HG02588 (cell line): Measurements from ENCODE around the gene ACOT13.
A peak's percentile ranks its signal among the peaks of the same experiment; 100 is the strongest.
"Not testable (repeated sequence)": the region's sequence is repeated elsewhere in the genome, so short reads cannot be mapped to it uniquely, and the experiment has no call there.

Experiments used
- ATAC-seq: cut with Tn5 transposase; IDR thresholded peaks from one replicate; pipeline ENCODE4 v1.9.1; 2021; ENCODE audit warnings: mild to moderate bottlenecking, moderate library complexity; ENCODE audit not compliant: unreplicated experiment

Gene ACOT13

GRCh38 chr6:24691550-24691949 lies 24.7 kb downstream of the ACOT13 start:
- ATAC-seq = no peak

GRCh38 chr6:24692003-24692402 lies 25.1 kb downstream of the ACOT13 start:
- ATAC-seq = no peak

GRCh38 chr6:24692415-24692814 lies 25.5 kb downstream of the ACOT13 start:
- ATAC-seq = no peak

DNA sequence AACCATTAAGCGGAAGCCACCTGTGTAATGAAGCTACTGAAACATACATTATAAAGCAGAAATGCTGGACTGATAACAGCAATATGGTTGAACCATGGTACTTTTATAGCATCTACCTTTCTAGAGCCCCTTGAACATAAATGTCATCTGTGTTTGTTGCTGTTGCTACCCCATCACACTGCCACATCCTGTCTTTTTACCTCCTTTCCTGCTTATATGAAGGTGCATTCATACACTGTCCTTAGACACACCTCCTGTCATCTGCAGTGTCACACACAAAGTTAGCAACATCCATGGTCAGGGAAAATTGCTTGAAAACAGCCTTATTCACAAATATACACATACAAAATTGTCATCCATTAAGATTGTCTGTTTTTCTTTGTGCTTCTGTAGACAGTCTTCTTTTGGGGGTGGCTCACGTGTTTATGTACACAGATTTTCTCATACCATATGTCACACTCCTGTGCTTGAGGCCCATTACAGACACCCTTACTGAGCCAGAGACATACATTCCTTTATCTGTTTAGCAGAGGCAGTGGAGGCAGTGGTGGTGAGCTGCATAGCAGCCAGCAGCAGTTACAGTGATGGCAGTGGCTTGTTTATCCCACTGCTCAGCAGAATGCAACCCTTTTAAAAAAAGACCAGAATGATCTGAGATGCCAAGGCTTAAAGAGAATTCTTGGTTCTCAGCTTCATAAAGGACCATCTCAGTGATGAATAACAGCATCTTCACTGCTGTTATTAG lies 26.1 kb downstream of the ACOT13 start:
- ATAC-seq = no peak

- no peak for ATAC-seq
These were observed 27.3 kb downstream of the ACOT13 start for GRCh38 chr6:24694198-24694597.

GRCh38 chr6:24695635-24696034 lies 28.8 kb downstream of the ACOT13 start:
- ATAC-seq = not testable (repeated sequence)

DNA sequence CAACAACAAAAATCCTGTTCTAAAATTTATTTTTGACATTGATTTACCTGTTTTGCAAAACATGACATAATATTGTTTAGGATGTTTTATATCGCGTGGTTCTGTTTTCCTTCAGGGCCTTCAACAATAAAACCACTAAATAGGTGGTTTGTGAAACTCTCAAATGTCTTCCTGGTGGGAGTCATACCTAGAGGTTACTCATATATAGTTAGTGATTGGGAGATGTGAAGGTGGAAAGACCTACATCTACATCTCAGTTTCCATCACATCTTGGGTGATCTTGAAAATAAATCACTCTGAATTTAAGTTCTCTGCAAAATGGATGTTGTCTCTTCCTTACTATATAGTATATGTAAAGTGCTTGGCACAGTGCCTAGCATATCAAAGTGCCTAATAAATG lies 29.2 kb downstream of the ACOT13 start:
- no peak for ATAC-seq

GRCh38 chr6:24699521-24700359 lies 32.9 kb downstream of the ACOT13 start:
- ATAC-seq = no peak

GRCh38 chr6:24702720-24703282 lies 35.9 kb downstream of the ACOT13 start:
- no peak for ATAC-seq

- ATAC-seq = no peak
These were observed 37.6 kb downstream of the ACOT13 start for GRCh38 chr6:24704468-24704867.

GRCh38 chr6:24708612-24709011 lies 41.7 kb downstream of the ACOT13 start:
- no peak for ATAC-seq

- ATAC-seq = no peak
These were observed 42.3 kb downstream of the ACOT13 start for GRCh38 chr6:24709014-24709711.

DNA sequence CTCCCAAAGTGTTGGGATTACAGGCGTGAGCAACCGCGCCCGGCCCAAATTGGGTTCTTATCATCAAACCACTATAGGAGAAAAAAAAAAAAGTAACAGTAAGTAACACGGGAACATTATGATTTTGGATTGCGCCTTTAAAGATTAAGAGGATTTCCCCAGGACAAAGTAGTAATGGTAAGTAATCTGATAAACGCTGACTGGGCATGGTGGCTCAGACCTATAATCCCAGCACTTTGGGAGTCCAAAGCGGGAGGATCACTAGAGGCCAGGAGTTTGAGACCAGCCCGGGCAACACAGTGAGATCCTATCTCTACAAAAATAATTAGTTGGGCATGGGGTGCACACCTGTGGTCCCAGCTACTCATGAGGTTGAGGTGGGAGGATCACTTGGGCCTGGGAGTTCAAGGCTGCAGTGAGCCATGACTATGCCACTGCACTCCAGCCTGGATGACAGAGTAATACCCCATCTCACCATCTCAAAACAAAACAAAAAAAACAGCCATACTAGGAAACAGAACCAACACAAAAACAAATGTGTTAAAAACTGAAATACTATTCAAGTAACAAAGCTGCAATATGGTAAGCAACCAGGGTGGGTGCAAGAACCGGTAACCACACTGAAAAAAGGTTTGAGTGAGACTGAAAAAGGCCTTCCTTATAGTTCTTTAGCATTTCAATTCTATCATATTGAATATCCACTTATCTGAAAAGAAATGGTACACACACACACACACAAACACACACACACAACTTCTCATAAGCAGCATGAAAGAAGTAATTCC lies 43.8 kb downstream of the ACOT13 start:
- ATAC-seq = no peak

DNA sequence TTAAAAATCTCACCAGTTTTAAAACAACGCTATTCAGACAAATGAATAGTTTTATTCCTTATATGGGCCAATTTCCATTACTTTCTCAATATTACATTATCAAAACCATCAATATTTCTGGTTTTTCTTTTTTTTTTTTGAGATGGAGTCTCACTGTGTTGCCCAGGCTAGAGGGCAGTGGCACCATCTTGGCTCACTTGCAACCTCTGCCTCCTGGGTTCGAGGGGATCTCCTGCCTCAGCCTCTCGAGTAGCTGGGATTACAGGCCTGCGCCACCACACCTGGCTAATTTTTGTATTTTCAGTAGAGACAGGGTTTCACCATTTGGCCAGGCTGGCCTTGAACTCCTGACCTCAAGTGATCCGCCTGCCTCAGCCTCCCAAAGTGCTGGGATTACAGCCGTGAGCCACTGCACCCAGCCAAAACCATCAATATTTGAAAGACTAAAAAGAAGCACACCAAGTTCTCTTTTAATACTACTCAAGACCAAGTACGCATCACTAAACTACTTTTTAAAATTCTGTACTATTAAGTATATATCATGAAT lies 49.8 kb downstream of the ACOT13 start:
- ATAC-seq = not testable (repeated sequence)

- ATAC-seq = no peak
These were observed 51.7 kb downstream of the ACOT13 start for GRCh38 chr6:24718449-24719124.

- ATAC-seq = peak; percentile 19
These were observed 52.5 kb downstream of the ACOT13 start, which contains the start of gene C6orf62 for GRCh38 chr6:24719125-24719971. C6orf62 (minus strand) TSS chr6:24719154; CDS start chr6:24718668, 486 bp downstream.

DNA sequence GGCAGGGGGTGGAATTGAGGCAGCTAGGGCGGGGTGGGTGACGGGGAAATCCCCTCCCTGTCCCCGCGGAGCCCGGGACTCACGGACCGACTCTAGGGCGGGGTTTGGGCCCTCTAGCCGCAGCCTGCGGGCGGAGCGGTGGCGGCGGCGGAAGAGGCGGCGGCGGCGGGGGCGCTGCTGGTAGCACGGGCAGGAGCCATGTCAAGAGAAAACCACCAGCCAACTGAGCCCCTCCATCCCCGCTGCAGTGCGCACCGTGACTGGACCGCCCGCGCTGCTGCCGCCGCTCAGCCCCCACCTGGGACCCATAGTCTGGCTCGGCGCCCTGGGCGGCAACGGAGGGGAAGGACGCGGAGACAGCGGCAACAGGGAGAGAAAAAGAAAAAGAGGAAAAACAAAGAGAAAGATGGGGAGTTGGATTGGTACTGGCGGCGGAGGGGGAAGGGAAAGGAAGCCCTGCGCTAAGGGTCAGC lies 53.3 kb downstream of the ACOT13 start:
- ATAC-seq = no peak
